BJ (cell line): Measurements from ENCODE around the gene SRSF1. TPM values are rescaled to one million over a fixed set of nuclear protein-coding genes. Genes with fewer than 3 reads are reported as not detected.

Source experiments
- CTCF ChIA-PET: fragments of 350-600 bp; formaldehyde crosslinking; extraction: SDS; loops from one replicate; lab custom pipeline; 2021; ENCODE audit warnings: antibody characterized with exemption, inconsistent platforms; lab: Yijun Ruan, JAX
- POLR2A ChIA-PET: fragments of 300-600 bp; sonication (Branson Sonifier 250); formaldehyde crosslinking; extraction: SDS; loops from one replicate; lab custom pipeline; 2021; ENCODE audit warnings: antibody characterized with exemption; lab: Charles Lee
- DNase-seq: peaks from one replicate; pipeline ENCODE4 v3.0.0-alpha.2; 2011; ENCODE audit warnings: low read depth
- H3K27me3 ChIP-seq: 2 replicates; pipeline ENCODE4 v1.6.0; 2011; ENCODE audit warnings: low read length; ENCODE audit not compliant: control insufficient read depth, insufficient read depth
- H3K36me3 ChIP-seq: 2 replicates; pipeline ENCODE4 v1.5.1; 2011; ENCODE audit warnings: low read length; ENCODE audit not compliant: control insufficient read depth, insufficient read depth
- H3K4me3 ChIP-seq: 2 replicates; pipeline ENCODE4 v1.5.1; 2011; ENCODE audit warnings: low read depth, mild to moderate bottlenecking, control low read depth, low read length
- CTCF ChIP-seq: IDR thresholded peaks from 2 replicates; pipeline ENCODE4 v1.5.1; 2011; ENCODE audit warnings: low read depth, mild to moderate bottlenecking, control low read depth, inconsistent platforms, low read length, moderate library complexity; ENCODE audit not compliant: insufficient read depth
- polyA plus RNA-seq: library from polyadenylated mRNA; depleted of rRNA; stranded (reverse); fragments of >200 nt; gene quantifications from 2 replicates; pipeline ENCODE4 v1.2.3, GENCODE V29; 2011

The SRSF1 gene
- polyA plus RNA-seq, 1 experiment, result 236 TPM

GRCh38 chr17:58005728-58006559, 1.1 kb downstream of the SRSF1 start:
- peak overlapping the region; percentile 77 for H3K4me3 ChIP-seq
- DNase-seq, result no peak
- ChIA-PET POLR2A (interaction anchor here (0.7 to 1.5 kb wide), 2 partner anchors 13 to 778 kb away, joined by 3 to 25 read pairs; no protein-coding TSS in a partner anchor), CTCF (interaction anchor here (0.8 to 2.4 kb wide), 4 partner anchors 10 to 113 kb away, joined by 3 to 11 read pairs (median 4); no protein-coding TSS in a partner anchor)
- H3K27me3 ChIP-seq, result no peaks in the 10 kb centered on the region
- peaks cover 6% of the 10 kb centered on the region for H3K36me3 ChIP-seq
- no peak for TF ChIP-seq CTCF

- peak overlapping the region; percentile 77 for H3K4me3 ChIP-seq
- POLR2A ChIA-PET, result interaction anchor here (1.5 kb wide), 1 partner anchor 12 kb away, joined by 3 read pairs; no protein-coding TSS in a partner anchor
- peaks cover 6% of the 10 kb centered on the region for H3K36me3 ChIP-seq
- peak; percentile 22; the same call in 1 of the 2 replicates for TF ChIP-seq CTCF
- CTCF ChIA-PET, result interaction anchor here (1.7 kb wide), 1 partner anchor 107 kb away, joined by 4 read pairs; no protein-coding TSS in a partner anchor
- DNase-seq, result no peak
- H3K27me3 ChIP-seq, result no peaks in the 10 kb centered on the region
Observed at GRCh38 chr17:58005031-58005727, 1.9 kb downstream of the SRSF1 start.

GRCh38 chr17:58004060-58004459, 3.0 kb downstream of the SRSF1 start:
- H3K27me3 ChIP-seq, result no peaks in the 10 kb centered on the region
- H3K36me3 ChIP-seq, result peaks cover 6% of the 10 kb centered on the region
- TF ChIP-seq CTCF, result no peak
- ChIA-PET CTCF (no interaction called here), POLR2A (interaction anchor here (1.2 kb wide), 1 partner anchor 154 kb away, joined by 4 read pairs; no protein-coding TSS in a partner anchor)
- H3K4me3 ChIP-seq, result no peak overlapping the region
- no peak for DNase-seq

- no peak for TF ChIP-seq CTCF
- no peaks in the 10 kb centered on the region for H3K27me3 ChIP-seq
- ChIA-PET POLR2A (interaction anchor here (1.0 to 1.2 kb wide), 2 partner anchors 80 to 153 kb away, joined by 4 to 5 read pairs; partner anchors contain the start of gene DYNLL2), CTCF (interaction anchor here (1.3 to 11.4 kb wide), 2 partner anchors 110 to 146 kb away, joined by 3 to 371 read pairs; partner anchors contain the start of gene MRPS23)
- peaks cover 6% of the 10 kb centered on the region for H3K36me3 ChIP-seq
- no peak for DNase-seq
- no peak overlapping the region for H3K4me3 ChIP-seq
Observed at GRCh38 chr17:58002973-58003372, 4.1 kb downstream of the SRSF1 start.
